Smooth muscle cell (in vitro differentiated cells): ENCODE measurements around the gene KCNJ5. TPM values are rescaled to one million over a fixed set of nuclear protein-coding genes. Genes with fewer than 3 reads are reported as not detected.

Experiments
- DNase-seq: peaks from one replicate; lab custom pipeline; 2025; ENCODE audit not compliant: unreplicated experiment; lab: John Stamatoyannopoulos, UW
- H2AFZ ChIP-seq: fragments of 200-600 bp; sonication (generic); 2 replicates; pipeline ENCODE4 v1.6.0; 2016; ENCODE audit warnings: antibody characterized with exemption, low read depth, mild to moderate bottlenecking
- H3F3A ChIP-seq: fragments of 200-600 bp; sonication (generic); 2 replicates; pipeline ENCODE4 v1.6.0; 2017; ENCODE audit warnings: antibody characterized with exemption, low read depth
- H3K27ac ChIP-seq: fragments of 200-600 bp; sonication (generic); 2 replicates; pipeline ENCODE4 v1.5.1; 2016; ENCODE audit warnings: low read depth, mild to moderate bottlenecking
- H3K27me3 ChIP-seq: fragments of 200-600 bp; sonication (generic); 2 replicates; pipeline ENCODE4 v1.6.1; 2016; ENCODE audit warnings: low read depth, mild to moderate bottlenecking
- H3K36me3 ChIP-seq: fragments of 200-600 bp; sonication (generic); 2 replicates; pipeline ENCODE4 v1.5.1; 2016; ENCODE audit warnings: low read depth
- H3K4me1 ChIP-seq: fragments of 200-600 bp; sonication (generic); 2 replicates; pipeline ENCODE4 v1.5.1; 2016; ENCODE audit warnings: low read depth
- H3K4me2 ChIP-seq: fragments of 200-600 bp; sonication (generic); 2 replicates; pipeline ENCODE4 v1.6.0; 2016; ENCODE audit warnings: mild to moderate bottlenecking
- H3K4me3 ChIP-seq: fragments of 200-600 bp; sonication (generic); 2 replicates; pipeline ENCODE4 v1.5.1; 2016; ENCODE audit warnings: mild to moderate bottlenecking
- H3K79me2 ChIP-seq: fragments of 200-600 bp; sonication (generic); 2 replicates; pipeline ENCODE4 v1.6.0; 2016; ENCODE audit warnings: low read depth, mild to moderate bottlenecking
- H3K9ac ChIP-seq: fragments of 200-600 bp; sonication (generic); 2 replicates; pipeline ENCODE4 v1.6.0; 2016; ENCODE audit warnings: low read depth
- H3K9me3 ChIP-seq: fragments of 200-600 bp; sonication (generic); replicated peaks from 2 replicates; pipeline ENCODE4 v1.5.1; 2016; ENCODE audit warnings: low read depth
- H4K20me1 ChIP-seq: fragments of 200-600 bp; sonication (generic); 2 replicates; pipeline ENCODE4 v1.6.0; 2016; ENCODE audit warnings: low read depth
- WGBS: methylation state at CpG from one replicate; pipeline ENCODE4 v1.1.7; 2016; ENCODE audit warnings: low lambda C conversion rate; 5-methylcytosine and 5-hydroxymethylcytosine counted together
- polyA plus RNA-seq: library from polyadenylated mRNA; unstranded; fragments of >200 nt; fragmentation: Nextera tagmentation; extraction: Ambion mirVana; gene quantifications from 2 replicates; pipeline ENCODE4 v1.2.1, GENCODE V29; 2016
- total RNA-seq: library from RNA; depleted of rRNA; stranded (reverse); fragments of >200 nt; gene quantifications from 2 replicates; pipeline ENCODE4 v1.2.3, GENCODE V29; 2014
- TF ChIP-seq, protein P1 (sequence below): fragments of 200-600 bp; sonication (generic); IDR thresholded peaks from 2 replicates; pipeline ENCODE4 v1.5.1; 2017; ENCODE audit warnings: borderline replicate concordance, mild to moderate bottlenecking, antibody characterized with exemption; ENCODE audit not compliant: insufficient read depth, poor library complexity, severe bottlenecking

Gene KCNJ5
- total and polyA plus RNA-seq, 2 experiments from 2014 or later, result 0.11 TPM; not detected in 1

DNA sequence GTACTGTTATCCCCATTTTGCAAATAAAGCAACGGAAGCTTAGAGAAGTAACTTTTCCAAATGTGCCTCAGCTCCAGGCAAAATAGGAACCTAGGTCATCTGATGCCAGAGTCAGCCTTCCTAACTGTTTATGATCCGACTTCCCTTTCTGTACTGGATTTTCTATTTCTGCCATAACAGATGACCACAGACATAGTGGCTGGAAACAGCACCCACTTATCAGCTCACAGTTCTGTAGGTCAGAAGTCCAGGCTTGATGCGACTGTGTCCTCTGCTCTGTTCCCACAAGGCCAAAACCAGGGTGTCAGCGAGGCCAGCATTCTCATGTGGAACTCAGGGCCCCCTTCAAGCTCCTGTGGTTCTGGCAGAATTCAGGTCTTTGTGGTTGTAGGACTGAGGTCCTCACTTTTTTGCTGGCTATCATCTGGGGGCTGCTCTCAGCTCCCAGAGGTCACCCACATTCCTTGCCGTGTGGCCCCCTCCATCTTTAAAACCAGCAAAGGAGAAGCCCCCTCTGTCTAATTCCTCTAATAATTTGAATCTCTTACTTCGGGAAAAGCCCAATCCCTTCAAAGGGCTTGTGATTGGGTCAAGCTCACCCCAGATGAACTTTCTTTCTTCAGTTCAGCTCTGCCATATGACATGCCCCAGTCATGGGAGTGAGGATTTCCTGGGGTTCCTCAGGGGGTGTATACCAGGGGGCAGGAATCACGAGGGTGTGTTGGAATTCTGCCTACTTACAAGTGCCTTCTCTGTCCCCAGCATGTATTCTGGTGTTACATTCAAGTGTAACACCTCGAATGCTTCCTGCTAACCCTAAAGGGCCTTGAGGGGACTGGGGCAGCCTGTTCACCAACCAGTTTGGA lies 15.3 kb downstream of the KCNJ5 start:
- H3K4me3 ChIP-seq, result peak overlapping the region; percentile 57
- H2AFZ ChIP-seq, result no peak overlapping the region
- 75% methylated on average over 8 of the region's 8 CpGs for WGBS
- peaks cover 34% of the 10 kb centered on the region for H3K4me1 ChIP-seq
- no peaks in the 10 kb centered on the region for H3K36me3 ChIP-seq
- peaks cover 13% of the 10 kb centered on the region for H3F3A ChIP-seq
- no peak for DNase-seq
- H3K4me2 ChIP-seq, result peak overlapping the region; percentile 93
- no peaks in the 10 kb centered on the region for H3K9me3 ChIP-seq
- no peaks in the 10 kb centered on the region for H3K79me2 ChIP-seq
- H3K27me3 ChIP-seq, result peaks cover 19% of the 10 kb centered on the region
- no peaks in the 10 kb centered on the region for H4K20me1 ChIP-seq
- no peak overlapping the region for H3K27ac ChIP-seq
- no peak overlapping the region for H3K9ac ChIP-seq
- TF ChIP-seq, protein P1, sequence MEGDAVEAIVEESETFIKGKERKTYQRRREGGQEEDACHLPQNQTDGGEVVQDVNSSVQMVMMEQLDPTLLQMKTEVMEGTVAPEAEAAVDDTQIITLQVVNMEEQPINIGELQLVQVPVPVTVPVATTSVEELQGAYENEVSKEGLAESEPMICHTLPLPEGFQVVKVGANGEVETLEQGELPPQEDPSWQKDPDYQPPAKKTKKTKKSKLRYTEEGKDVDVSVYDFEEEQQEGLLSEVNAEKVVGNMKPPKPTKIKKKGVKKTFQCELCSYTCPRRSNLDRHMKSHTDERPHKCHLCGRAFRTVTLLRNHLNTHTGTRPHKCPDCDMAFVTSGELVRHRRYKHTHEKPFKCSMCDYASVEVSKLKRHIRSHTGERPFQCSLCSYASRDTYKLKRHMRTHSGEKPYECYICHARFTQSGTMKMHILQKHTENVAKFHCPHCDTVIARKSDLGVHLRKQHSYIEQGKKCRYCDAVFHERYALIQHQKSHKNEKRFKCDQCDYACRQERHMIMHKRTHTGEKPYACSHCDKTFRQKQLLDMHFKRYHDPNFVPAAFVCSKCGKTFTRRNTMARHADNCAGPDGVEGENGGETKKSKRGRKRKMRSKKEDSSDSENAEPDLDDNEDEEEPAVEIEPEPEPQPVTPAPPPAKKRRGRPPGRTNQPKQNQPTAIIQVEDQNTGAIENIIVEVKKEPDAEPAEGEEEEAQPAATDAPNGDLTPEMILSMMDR, result no peak

GRCh38 chr11:128907585-128907984 lies 16.4 kb downstream of the KCNJ5 start:
- WGBS, result 87% methylated on average over 4 of the region's 4 CpGs
- no peak for DNase-seq
- H3K9me3 ChIP-seq, result no peaks in the 10 kb centered on the region
- no peaks in the 10 kb centered on the region for H3K79me2 ChIP-seq
- H4K20me1 ChIP-seq, result no peaks in the 10 kb centered on the region
- H3K27me3 ChIP-seq, result peaks cover 7% of the 10 kb centered on the region
- no peak overlapping the region for H3K4me3 ChIP-seq
- no peaks in the 10 kb centered on the region for H3K36me3 ChIP-seq
- TF ChIP-seq, protein P1, result no peak
- peaks cover 13% of the 10 kb centered on the region for H3F3A ChIP-seq
- no peak overlapping the region for H2AFZ ChIP-seq
- H3K4me1 ChIP-seq, result peaks cover 31% of the 10 kb centered on the region
- no peak overlapping the region for H3K9ac ChIP-seq
- no peak overlapping the region for H3K4me2 ChIP-seq
- H3K27ac ChIP-seq, result peak overlapping the region; percentile 81

DNA sequence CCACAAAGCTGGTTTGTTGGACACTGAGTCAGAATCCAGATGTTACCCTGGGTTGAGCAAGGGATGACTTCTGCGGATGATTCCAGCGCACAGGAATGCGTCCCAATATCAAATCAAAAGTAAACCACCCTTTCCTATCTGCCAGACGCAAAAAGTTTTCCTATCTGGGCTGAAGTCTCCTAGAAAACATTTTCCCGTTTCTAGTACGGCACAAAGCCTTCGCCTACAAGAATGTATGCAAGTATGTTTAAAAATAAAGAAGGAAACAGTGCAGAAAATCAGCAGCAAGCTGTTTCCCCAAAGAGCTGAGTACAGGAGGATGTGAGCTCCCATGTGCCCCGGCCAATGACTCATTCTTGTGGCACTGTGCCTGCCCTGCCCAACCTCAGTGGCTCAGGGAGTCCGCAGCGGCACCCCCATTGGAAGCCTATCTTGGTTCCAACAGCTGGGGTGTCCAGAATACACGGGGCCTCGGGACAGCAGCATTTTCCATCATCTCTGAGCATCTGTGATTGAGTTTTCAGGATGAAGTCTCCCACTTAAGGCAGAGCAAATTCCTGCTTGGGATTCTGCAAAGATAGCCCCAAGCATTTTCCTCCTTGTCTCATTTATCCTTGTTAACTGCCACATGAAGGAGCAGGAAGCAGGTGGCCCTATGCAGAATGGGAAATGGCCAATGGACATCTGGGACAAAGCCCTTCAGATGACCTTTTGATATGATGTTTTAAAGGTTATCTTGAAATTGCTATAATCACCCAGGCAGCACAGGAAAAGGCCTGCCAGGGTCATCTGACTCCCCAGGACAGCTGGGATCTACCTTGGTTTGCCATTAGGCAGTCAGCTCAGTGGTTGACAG lies 17.5 kb downstream of the KCNJ5 start:
- TF ChIP-seq, protein P1, result no peak
- DNase-seq, result no peak
- WGBS, result 25% methylated on average over 12 of the region's 12 CpGs
- peaks cover 20% of the 10 kb centered on the region for H3K4me1 ChIP-seq
- peak overlapping the region; percentile 81 for H3K27ac ChIP-seq
- peak overlapping the region; percentile 71 for H3K4me2 ChIP-seq
- no peak overlapping the region for H3K4me3 ChIP-seq
- no peaks in the 10 kb centered on the region for H3K36me3 ChIP-seq
- peaks cover 12% of the 10 kb centered on the region for H3K27me3 ChIP-seq
- no peak overlapping the region for H3K9ac ChIP-seq
- H2AFZ ChIP-seq, result no peak overlapping the region
- no peaks in the 10 kb centered on the region for H4K20me1 ChIP-seq
- no peaks in the 10 kb centered on the region for H3K9me3 ChIP-seq
- H3K79me2 ChIP-seq, result no peaks in the 10 kb centered on the region
- H3F3A ChIP-seq, result peaks cover 13% of the 10 kb centered on the region
